Skeletal muscle tissue (tissue), 4 donors: ENCODE measurements around the gene SMARCAL1. TPM values are rescaled to one million over a fixed set of nuclear protein-coding genes. Genes with fewer than 3 reads are reported as not detected.

ENCODE experiments used
- H3K27ac ChIP-seq: one replicate; pipeline ENCODE4 v1.7.0; 2013; ENCODE audit warnings: mild to moderate bottlenecking, low read depth, low read length, inconsistent platforms
- H3K27me3 ChIP-seq, 3 donors: one replicate each; pipeline ENCODE4 v1.7.0; 2013; ENCODE audit warnings: low read length in 3 of 3; ENCODE audit not compliant: control insufficient read depth in 3 of 3, insufficient read depth in 3 of 3
- H3K36me3 ChIP-seq, 3 donors: one replicate each; pipeline ENCODE4 v1.7.0; 2013; ENCODE audit warnings: low read length in 3 of 3; ENCODE audit not compliant: control insufficient read depth in 3 of 3, insufficient read depth in 3 of 3
- H3K4me1 ChIP-seq, 3 donors: one replicate each; pipeline ENCODE4 v1.7.0; 2013; ENCODE audit warnings: low read length in 3 of 3, mild to moderate bottlenecking in 3 of 3; ENCODE audit not compliant: control insufficient read depth in 3 of 3, insufficient read depth in 3 of 3
- H3K4me3 ChIP-seq, 3 donors: one replicate each; pipeline ENCODE4 v1.7.0; 2013; ENCODE audit warnings: low read length in 3 of 3
- H3K9ac ChIP-seq, 3 donors: one replicate each; pipeline ENCODE4 v1.7.0; 2013; ENCODE audit warnings: low read length in 3 of 3, mild to moderate bottlenecking in 3 of 3, moderate library complexity in 2 of 3, low read depth in 1 of 3
- H3K9me3 ChIP-seq, 3 donors: one replicate each; pipeline ENCODE4 v1.7.0; 2013; ENCODE audit warnings: low read length in 3 of 3; ENCODE audit not compliant: control insufficient read depth in 3 of 3
- total RNA-seq: library from RNA; depleted of rRNA; stranded (reverse); fragments of >200 nt; gene quantifications from one replicate; pipeline ENCODE4 v1.2.3, GENCODE V29; 2014
- donor health status: Osteomylitis.

Gene SMARCAL1
- total RNA-seq, 1 donor from 2014 or later: 13.0 TPM

- Histone ChIP-seq H3K9me3 (no peaks in the 10 kb centered on the region), H3K36me3 (peaks cover 30 to 47% (median 47%) of the 10 kb centered on the region in 3 donors), H3K27ac (no peak overlapping the region), H3K4me1 (no peaks in the 10 kb centered on the region), H3K4me3 (no peak overlapping the region), H3K27me3 (no peaks in the 10 kb centered on the region), H3K9ac (no peak overlapping the region)
These were observed 33.2 kb downstream of the SMARCAL1 start for GRCh38 chr2:216445501-216445900.

DNA sequence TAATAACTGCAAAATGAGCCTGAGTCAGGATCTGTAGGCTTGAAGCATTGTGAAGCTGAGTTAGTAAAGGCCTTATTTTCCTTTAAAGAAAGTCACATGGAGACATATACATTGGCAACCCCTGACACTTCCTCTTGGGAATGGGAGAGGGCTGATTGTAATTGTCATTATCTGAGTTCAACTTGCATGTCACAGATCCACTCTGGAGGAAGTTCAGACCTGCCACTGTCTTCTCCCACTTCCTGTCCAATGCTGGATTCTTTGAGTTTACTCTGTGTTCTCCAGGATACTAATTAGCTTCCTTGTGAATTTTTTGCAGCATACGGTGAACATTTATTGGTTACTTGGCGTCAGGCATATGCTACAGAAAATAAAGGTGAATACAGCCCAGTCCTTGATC lies 34.1 kb downstream of the SMARCAL1 start:
- H3K9me3 ChIP-seq: no peaks in the 10 kb centered on the region
- H3K4me1 ChIP-seq: no peaks in the 10 kb centered on the region
- H3K27ac ChIP-seq: no peak overlapping the region
- H3K36me3 ChIP-seq: peaks cover 38 to 55% (median 53%) of the 10 kb centered on the region in 3 donors
- no peak overlapping the region for H3K4me3 ChIP-seq
- H3K9ac ChIP-seq: no peak overlapping the region
- no peaks in the 10 kb centered on the region for H3K27me3 ChIP-seq

GRCh38 chr2:216447293-216447692 lies 35.0 kb downstream of the SMARCAL1 start:
- H3K9me3 ChIP-seq: no peaks in the 10 kb centered on the region
- no peaks in the 10 kb centered on the region for H3K4me1 ChIP-seq
- H3K36me3 ChIP-seq: peaks cover 38 to 61% (median 60%) of the 10 kb centered on the region in 3 donors
- no peak overlapping the region for H3K9ac ChIP-seq
- H3K27ac ChIP-seq: no peak overlapping the region
- no peaks in the 10 kb centered on the region for H3K27me3 ChIP-seq
- H3K4me3 ChIP-seq: no peak overlapping the region

DNA sequence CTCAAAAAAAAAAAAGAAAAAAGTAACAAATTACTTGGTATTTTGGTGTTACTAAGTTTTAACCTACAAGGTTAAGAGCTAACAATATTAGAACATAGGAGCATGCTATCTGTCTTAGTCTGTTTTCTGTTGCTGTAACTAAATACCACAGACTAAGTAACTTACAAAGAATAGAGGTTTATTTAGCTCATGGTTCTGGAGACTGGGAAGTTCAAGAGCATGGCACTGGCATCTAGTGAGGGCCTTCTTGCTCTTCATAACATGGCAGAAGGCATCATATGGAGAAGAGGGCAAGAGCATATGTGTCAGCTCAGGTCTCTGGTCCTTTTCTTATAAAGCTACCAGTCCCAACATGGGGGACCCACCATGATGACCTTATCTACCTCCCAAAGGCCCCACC lies 36.5 kb downstream of the SMARCAL1 start:
- peaks cover 38 to 74% (median 70%) of the 10 kb centered on the region in 3 donors for H3K36me3 ChIP-seq

GRCh38 chr2:216450346-216450745 lies 38.1 kb downstream of the SMARCAL1 start:
- Histone ChIP-seq H3K36me3 (peaks cover 41 to 80% (median 80%) of the 10 kb centered on the region in 3 donors), H3K27me3 (no peaks in the 10 kb centered on the region), H3K9me3 (no peaks in the 10 kb centered on the region)

More for the DNA sequence above, 36.5 kb downstream of the SMARCAL1 start:
- no peaks in the 10 kb centered on the region for H3K27me3 ChIP-seq
- no peaks in the 10 kb centered on the region for H3K9me3 ChIP-seq
- H3K4me1 ChIP-seq: no peaks in the 10 kb centered on the region
- H3K27ac ChIP-seq: no peak overlapping the region
- H3K9ac ChIP-seq: no peak overlapping the region
- no peak overlapping the region for H3K4me3 ChIP-seq

DNA sequence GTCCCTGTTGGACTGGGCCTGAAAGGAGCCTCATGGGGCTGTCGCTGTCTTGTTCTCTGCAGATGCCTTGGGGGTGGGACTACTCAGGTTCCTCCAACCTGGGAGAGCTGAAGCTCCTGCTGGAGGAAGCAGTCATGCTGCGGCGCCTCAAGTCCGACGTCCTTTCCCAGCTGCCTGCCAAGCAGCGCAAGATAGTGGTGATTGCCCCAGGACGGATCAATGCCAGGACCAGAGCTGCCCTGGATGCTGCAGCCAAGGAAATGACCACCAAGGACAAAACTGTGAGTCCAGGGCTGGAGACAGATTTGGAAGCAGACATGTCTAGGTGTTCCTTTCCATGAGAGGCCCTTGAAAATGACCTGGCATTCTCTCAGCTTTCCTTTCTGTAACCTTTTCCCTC lies 38.5 kb downstream of the SMARCAL1 start:
- H3K27me3 ChIP-seq: no peaks in the 10 kb centered on the region
- H3K4me3 ChIP-seq: no peak overlapping the region
- peaks cover 42 to 80% (median 78%) of the 10 kb centered on the region in 3 donors for H3K36me3 ChIP-seq
- H3K4me1 ChIP-seq: no peaks in the 10 kb centered on the region
- H3K9ac ChIP-seq: no peak overlapping the region
- H3K9me3 ChIP-seq: no peaks in the 10 kb centered on the region
- H3K27ac ChIP-seq: no peak overlapping the region

More at GRCh38 chr2:216450346-216450745, 38.1 kb downstream of the SMARCAL1 start:
- H3K4me3 ChIP-seq: no peak overlapping the region
- no peak overlapping the region for H3K9ac ChIP-seq
- H3K27ac ChIP-seq: no peak overlapping the region
- H3K4me1 ChIP-seq: no peaks in the 10 kb centered on the region

GRCh38 chr2:216453955-216454614 lies 41.8 kb downstream of the SMARCAL1 start:
- Histone ChIP-seq H3K4me3 (no peak overlapping the region), H3K27ac (no peak overlapping the region), H3K9ac (no peak overlapping the region), H3K9me3 (no peaks in the 10 kb centered on the region), H3K36me3 (peaks cover 25 to 50% (median 49%) of the 10 kb centered on the region in 3 donors), H3K27me3 (no peaks in the 10 kb centered on the region), H3K4me1 (no peaks in the 10 kb centered on the region)

DNA sequence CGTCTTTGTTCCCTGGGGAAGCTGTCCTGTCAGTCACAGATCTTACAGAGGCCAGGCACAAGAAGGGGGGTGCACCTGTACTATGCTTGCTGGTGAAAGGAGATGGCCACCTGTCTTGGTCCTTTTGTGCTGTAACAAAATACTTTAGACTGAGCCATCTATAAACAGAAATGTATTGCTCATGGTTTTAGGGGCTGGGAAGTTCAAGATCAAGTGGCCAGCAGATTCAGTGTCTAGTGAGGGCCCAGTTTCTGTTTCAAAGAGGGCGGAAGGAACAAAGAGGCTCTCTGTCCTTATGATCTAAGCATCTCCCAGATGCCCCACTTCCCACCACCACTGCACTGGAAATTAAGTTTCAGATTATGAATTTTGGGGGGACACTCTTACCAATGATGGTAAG lies 50.9 kb downstream of the SMARCAL1 start:
- Histone ChIP-seq H3K4me3 (no peak overlapping the region), H3K36me3 (peaks cover 5 to 14% (median 11%) of the 10 kb centered on the region in 3 donors), H3K27ac (no peak overlapping the region), H3K27me3 (no peaks in the 10 kb centered on the region), H3K4me1 (no peaks in the 10 kb centered on the region), H3K9me3 (no peaks in the 10 kb centered on the region), H3K9ac (no peak overlapping the region)

DNA sequence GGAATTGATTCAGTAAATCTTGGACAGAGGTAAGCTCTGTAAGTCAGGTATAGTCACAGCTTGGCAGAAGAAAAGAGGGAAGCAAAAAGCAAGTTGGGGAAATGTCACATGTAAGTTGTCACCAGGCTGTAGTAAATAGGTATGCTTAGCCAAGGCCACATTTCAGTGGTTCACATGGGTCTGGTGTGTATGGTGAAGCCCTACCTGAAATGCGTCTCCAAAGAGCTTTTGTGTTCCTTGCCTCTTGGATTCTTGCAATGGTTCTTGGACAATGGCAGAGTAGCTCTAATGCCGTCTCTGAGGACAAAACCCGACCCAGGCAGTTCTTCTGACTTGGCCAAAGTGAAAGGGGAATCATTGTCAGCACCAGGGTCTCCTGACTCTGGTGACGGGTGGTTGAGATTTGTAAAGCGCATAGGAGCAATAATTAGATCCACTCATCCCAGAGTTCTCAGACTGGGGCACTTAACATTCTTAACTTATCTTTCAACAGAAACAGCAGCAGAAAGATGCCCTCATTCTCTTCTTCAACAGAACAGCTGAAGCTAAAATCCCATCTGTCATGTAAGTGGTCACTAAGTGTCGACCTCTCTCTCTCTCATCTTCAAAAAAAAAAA lies 51.9 kb downstream of the SMARCAL1 start:
- Histone ChIP-seq H3K9ac (no peak overlapping the region), H3K9me3 (no peaks in the 10 kb centered on the region), H3K4me3 (no peak overlapping the region), H3K27me3 (no peaks in the 10 kb centered on the region), H3K4me1 (no peaks in the 10 kb centered on the region), H3K36me3 (peaks cover 5 to 16% (median 13%) of the 10 kb centered on the region in 3 donors), H3K27ac (no peak overlapping the region)

- Histone ChIP-seq H3K27me3 (no peaks in the 10 kb centered on the region), H3K9ac (no peak overlapping the region), H3K4me3 (no peak overlapping the region), H3K9me3 (no peaks in the 10 kb centered on the region), H3K4me1 (no peaks in the 10 kb centered on the region), H3K36me3 (peaks cover 5 to 19% (median 16%) of the 10 kb centered on the region in 3 donors), H3K27ac (no peak overlapping the region)
These were observed 53.4 kb downstream of the SMARCAL1 start for GRCh38 chr2:216465579-216466195.
